OCI-LY3 (cell line): ENCODE results near the gene ABCG1.

Source experiments
- CTCF ChIP-seq: fragments of 200-600, 300-600 bp; sonication (generic); IDR thresholded peaks from 2 replicates; pipeline ENCODE4 v1.5.1; 2014; ENCODE audit warnings: antibody characterized with exemption, low read length, low read depth
- EZH2phosphoT487 ChIP-seq: fragments of 200-600 bp; shearing (Covaris generic); IDR thresholded peaks from 2 replicates; pipeline ENCODE4 v1.6.1; 2018; ENCODE audit warnings: antibody characterized with exemption, mixed run types, low read depth

- TF ChIP-seq CTCF = no peak
- no peak for TF ChIP-seq EZH2phosphoT487
Observed at GRCh38 chr21:42279888-42280287, 60.9 kb downstream of the ABCG1 start.
